ENCODE results near the gene OSBPL9.

The OSBPL9 gene

DNA sequence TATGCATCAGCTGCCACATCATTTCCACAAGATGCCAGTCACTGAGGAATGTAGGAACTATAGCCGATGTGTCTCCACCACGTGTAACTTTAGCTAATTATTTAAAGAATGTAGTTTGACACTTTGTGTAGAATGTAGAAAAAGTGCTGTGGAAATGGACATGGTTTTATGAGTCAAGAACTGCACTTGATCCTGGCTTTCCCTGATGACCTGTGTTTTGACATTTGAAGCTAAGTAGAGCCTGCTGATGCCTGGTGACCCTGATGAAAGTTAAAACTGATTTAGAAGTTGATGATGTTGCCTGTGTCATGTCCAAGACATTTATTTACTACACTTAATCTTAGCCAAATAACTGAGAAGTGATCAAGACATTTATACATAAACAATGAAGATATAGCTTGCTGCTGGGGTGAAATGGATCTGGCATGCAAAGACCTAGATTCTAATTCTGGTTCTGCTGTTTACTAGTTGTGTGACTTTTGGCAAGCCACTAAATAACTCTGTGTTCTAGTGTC lies 4.4 kb upstream of the OSBPL9 start:
- Histone ChIP-seq H3K9me3 (ENCODE audit: control insufficient read depth, low read length) (no peaks in the 10 kb centered on the region), H3K4me3 (ENCODE audit: low read length) (no peak overlapping the region), H3K9ac (ENCODE audit: low read length) (no peak overlapping the region), H3K4me1 (ENCODE audit: control insufficient read depth, insufficient read depth, low read length) (no peaks in the 10 kb centered on the region), H3K27me3 (ENCODE audit: control insufficient read depth, insufficient read depth, low read length) (no peaks in the 10 kb centered on the region), H3K36me3 (ENCODE audit: control insufficient read depth, insufficient read depth, low read length) (no peaks in the 10 kb centered on the region)

DNA sequence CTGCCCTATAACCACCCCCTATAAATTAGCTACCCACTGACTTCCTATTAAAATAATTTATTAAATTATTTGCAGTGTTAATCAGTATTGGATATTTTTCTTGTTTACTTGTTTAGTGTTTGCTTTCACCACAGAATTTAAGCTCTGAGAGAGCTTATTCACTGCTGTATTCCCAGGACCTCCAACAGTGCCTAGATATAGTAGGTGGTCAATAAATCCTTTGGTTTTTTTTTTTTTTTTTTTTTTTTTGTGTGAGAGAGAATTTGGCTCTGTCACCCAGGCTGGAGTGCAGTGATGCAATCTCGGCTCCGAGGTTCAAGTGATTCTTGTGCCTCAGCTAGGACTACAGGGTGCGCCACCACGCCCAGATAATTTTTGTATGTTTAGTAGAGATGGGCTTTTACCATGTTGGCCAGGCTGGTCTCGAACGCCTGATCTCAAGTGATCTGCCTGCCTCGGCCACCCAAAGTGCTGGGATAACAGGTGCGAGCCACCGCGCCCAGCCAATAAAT lies 1.1 kb upstream of the OSBPL9 start:
- peaks cover 7% of the 10 kb centered on the region for H3K4me1 ChIP-seq (ENCODE audit: control insufficient read depth, insufficient read depth, low read length)
- H3K36me3 ChIP-seq (ENCODE audit: control insufficient read depth, insufficient read depth, low read length), result no peaks in the 10 kb centered on the region
- H3K9ac ChIP-seq (ENCODE audit: low read length), result no peak overlapping the region
- H3K4me3 ChIP-seq (ENCODE audit: low read length), result no peak overlapping the region
- H3K27me3 ChIP-seq (ENCODE audit: control insufficient read depth, insufficient read depth, low read length), result no peaks in the 10 kb centered on the region
- H3K9me3 ChIP-seq (ENCODE audit: control insufficient read depth, low read length), result no peaks in the 10 kb centered on the region

GRCh38 chr1:51616490-51616889 lies 402 bp upstream of the OSBPL9 start:
- H3K9me3 ChIP-seq (ENCODE audit: control insufficient read depth, low read length), result no peaks in the 10 kb centered on the region
- H3K27me3 ChIP-seq (ENCODE audit: control insufficient read depth, insufficient read depth, low read length), result no peaks in the 10 kb centered on the region
- H3K9ac ChIP-seq (ENCODE audit: low read length), result no peak overlapping the region
- H3K4me1 ChIP-seq (ENCODE audit: control insufficient read depth, insufficient read depth, low read length), result peaks cover 7% of the 10 kb centered on the region
- no peaks in the 10 kb centered on the region for H3K36me3 ChIP-seq (ENCODE audit: control insufficient read depth, insufficient read depth, low read length)
- no peak overlapping the region for H3K4me3 ChIP-seq (ENCODE audit: low read length)

DNA sequence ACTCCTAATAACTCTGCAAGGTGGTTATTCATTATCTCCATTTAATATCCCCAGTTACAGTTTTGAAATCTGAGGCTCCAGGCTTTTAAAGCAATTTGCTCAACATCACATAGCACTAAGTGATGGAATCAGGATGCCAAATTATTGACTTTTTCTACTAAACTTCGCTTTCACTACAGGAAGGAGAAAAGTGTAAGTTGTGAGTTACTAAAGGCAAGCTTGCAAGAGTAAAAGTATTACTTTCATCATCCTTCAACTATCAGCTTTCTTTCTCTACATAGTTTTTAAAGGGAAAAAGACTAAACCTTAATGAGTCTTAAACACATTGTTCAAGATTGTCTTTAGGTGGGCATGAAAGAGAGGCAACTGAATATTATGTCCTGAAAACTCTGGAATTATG lies 1.8 kb downstream of the OSBPL9 start:
- Histone ChIP-seq H3K27me3 (ENCODE audit: control insufficient read depth, insufficient read depth, low read length) (no peaks in the 10 kb centered on the region), H3K36me3 (ENCODE audit: control insufficient read depth, insufficient read depth, low read length) (no peaks in the 10 kb centered on the region), H3K4me3 (ENCODE audit: low read length) (no peak overlapping the region), H3K9me3 (ENCODE audit: control insufficient read depth, low read length) (no peaks in the 10 kb centered on the region), H3K9ac (ENCODE audit: low read length) (no peak overlapping the region), H3K4me1 (ENCODE audit: control insufficient read depth, insufficient read depth, low read length) (peaks cover 16% of the 10 kb centered on the region)

- Histone ChIP-seq H3K27me3 (ENCODE audit: control insufficient read depth, insufficient read depth, low read length) (no peaks in the 10 kb centered on the region), H3K9ac (ENCODE audit: low read length) (no peak overlapping the region), H3K4me1 (ENCODE audit: control insufficient read depth, insufficient read depth, low read length) (peaks cover 16% of the 10 kb centered on the region), H3K36me3 (ENCODE audit: control insufficient read depth, insufficient read depth, low read length) (no peaks in the 10 kb centered on the region), H3K9me3 (ENCODE audit: control insufficient read depth, low read length) (no peaks in the 10 kb centered on the region), H3K4me3 (ENCODE audit: low read length) (no peak overlapping the region)
Observed at GRCh38 chr1:51620470-51620869, 3.6 kb downstream of the OSBPL9 start.

GRCh38 chr1:51621161-51621560 lies 4.3 kb downstream of the OSBPL9 start:
- Histone ChIP-seq H3K9me3 (ENCODE audit: control insufficient read depth, low read length) (no peaks in the 10 kb centered on the region), H3K4me1 (ENCODE audit: control insufficient read depth, insufficient read depth, low read length) (peaks cover 16% of the 10 kb centered on the region), H3K4me3 (ENCODE audit: low read length) (no peak overlapping the region), H3K36me3 (ENCODE audit: control insufficient read depth, insufficient read depth, low read length) (no peaks in the 10 kb centered on the region), H3K27me3 (ENCODE audit: control insufficient read depth, insufficient read depth, low read length) (no peaks in the 10 kb centered on the region), H3K9ac (ENCODE audit: low read length) (no peak overlapping the region)

GRCh38 chr1:51621841-51622454 lies 5.1 kb downstream of the OSBPL9 start:
- no peaks in the 10 kb centered on the region for H3K36me3 ChIP-seq (ENCODE audit: control insufficient read depth, insufficient read depth, low read length)
- peaks cover 16% of the 10 kb centered on the region for H3K4me1 ChIP-seq (ENCODE audit: control insufficient read depth, insufficient read depth, low read length)
- H3K9me3 ChIP-seq (ENCODE audit: control insufficient read depth, low read length), result no peaks in the 10 kb centered on the region
- H3K9ac ChIP-seq (ENCODE audit: low read length), result no peak overlapping the region
- H3K4me3 ChIP-seq (ENCODE audit: low read length), result no peak overlapping the region
- no peaks in the 10 kb centered on the region for H3K27me3 ChIP-seq (ENCODE audit: control insufficient read depth, insufficient read depth, low read length)

DNA sequence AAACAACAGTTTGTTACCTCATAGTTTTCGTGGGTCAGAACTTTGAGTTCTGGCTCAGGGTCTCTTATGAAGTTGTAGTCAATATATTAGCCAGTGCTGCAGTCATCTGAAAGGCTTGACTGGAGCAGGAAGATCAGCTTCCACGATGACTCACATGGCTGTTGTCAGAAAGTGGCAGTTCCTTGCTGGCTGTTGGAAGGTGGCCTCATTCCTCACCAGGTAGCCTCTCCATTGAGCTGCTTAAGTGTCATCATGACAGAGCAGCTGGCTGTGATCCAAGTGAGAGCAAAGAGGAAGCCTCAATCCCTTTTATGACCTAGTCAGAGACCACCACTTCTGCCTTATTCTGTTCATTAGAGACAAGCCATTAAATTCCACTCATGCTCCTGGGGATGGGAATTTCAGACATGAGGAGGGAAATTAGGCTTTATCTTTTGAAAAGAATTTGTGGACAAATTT lies 5.6 kb downstream of the OSBPL9 start:
- no peaks in the 10 kb centered on the region for H3K36me3 ChIP-seq (ENCODE audit: control insufficient read depth, insufficient read depth, low read length)
- H3K9ac ChIP-seq (ENCODE audit: low read length), result no peak overlapping the region
- H3K4me3 ChIP-seq (ENCODE audit: low read length), result no peak overlapping the region
- no peaks in the 10 kb centered on the region for H3K9me3 ChIP-seq (ENCODE audit: control insufficient read depth, low read length)
- H3K27me3 ChIP-seq (ENCODE audit: control insufficient read depth, insufficient read depth, low read length), result no peaks in the 10 kb centered on the region
- H3K4me1 ChIP-seq (ENCODE audit: control insufficient read depth, insufficient read depth, low read length), result peaks cover 16% of the 10 kb centered on the region

- Histone ChIP-seq H3K4me3 (ENCODE audit: low read length) (no peak overlapping the region), H3K36me3 (ENCODE audit: control insufficient read depth, insufficient read depth, low read length) (no peaks in the 10 kb centered on the region), H3K4me1 (ENCODE audit: control insufficient read depth, insufficient read depth, low read length) (peaks cover 12% of the 10 kb centered on the region)
Observed at GRCh38 chr1:51623025-51623424, 6.1 kb downstream of the OSBPL9 start.

GRCh38 chr1:51623450-51623849 lies 6.6 kb downstream of the OSBPL9 start:
- H3K9me3 ChIP-seq (ENCODE audit: control insufficient read depth, low read length), result no peaks in the 10 kb centered on the region
- peaks cover 9% of the 10 kb centered on the region for H3K4me1 ChIP-seq (ENCODE audit: control insufficient read depth, insufficient read depth, low read length)
- H3K4me3 ChIP-seq (ENCODE audit: low read length), result no peak overlapping the region
- no peaks in the 10 kb centered on the region for H3K27me3 ChIP-seq (ENCODE audit: control insufficient read depth, insufficient read depth, low read length)
- H3K9ac ChIP-seq (ENCODE audit: low read length), result no peak overlapping the region
- H3K36me3 ChIP-seq (ENCODE audit: control insufficient read depth, insufficient read depth, low read length), result no peaks in the 10 kb centered on the region

More at GRCh38 chr1:51623025-51623424, 6.1 kb downstream of the OSBPL9 start:
- Histone ChIP-seq H3K9ac (ENCODE audit: low read length) (no peak overlapping the region), H3K27me3 (ENCODE audit: control insufficient read depth, insufficient read depth, low read length) (no peaks in the 10 kb centered on the region), H3K9me3 (ENCODE audit: control insufficient read depth, low read length) (no peaks in the 10 kb centered on the region)

DNA sequence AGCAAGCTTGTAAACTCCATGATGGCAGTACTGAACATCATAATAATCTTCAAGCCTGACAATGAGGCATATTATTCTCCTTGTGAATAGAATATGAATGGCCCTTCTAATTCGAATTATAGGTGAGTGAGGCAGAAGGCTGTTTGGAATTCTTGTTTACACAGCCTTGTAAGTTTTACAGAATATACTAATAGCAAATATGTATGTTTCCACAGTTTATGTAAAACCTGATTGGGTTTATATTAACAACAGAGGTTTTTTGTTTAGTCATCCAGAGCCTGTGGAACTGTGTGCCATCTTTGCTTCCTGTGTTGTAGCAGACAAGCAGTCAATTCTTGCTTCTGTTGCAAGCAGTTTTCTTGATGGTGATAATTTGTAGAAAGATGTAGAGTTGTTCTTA lies 8.0 kb downstream of the OSBPL9 start:
- Histone ChIP-seq H3K9me3 (ENCODE audit: control insufficient read depth, low read length) (no peaks in the 10 kb centered on the region), H3K27me3 (ENCODE audit: control insufficient read depth, insufficient read depth, low read length) (no peaks in the 10 kb centered on the region), H3K36me3 (ENCODE audit: control insufficient read depth, insufficient read depth, low read length) (no peaks in the 10 kb centered on the region), H3K9ac (ENCODE audit: low read length) (no peak overlapping the region), H3K4me3 (ENCODE audit: low read length) (no peak overlapping the region), H3K4me1 (ENCODE audit: control insufficient read depth, insufficient read depth, low read length) (peaks cover 9% of the 10 kb centered on the region)

GRCh38 chr1:51627672-51628071 lies 10.8 kb downstream of the OSBPL9 start:
- H3K27me3 ChIP-seq (ENCODE audit: control insufficient read depth, insufficient read depth, low read length), result no peaks in the 10 kb centered on the region
- H3K36me3 ChIP-seq (ENCODE audit: control insufficient read depth, insufficient read depth, low read length), result no peaks in the 10 kb centered on the region
- no peaks in the 10 kb centered on the region for H3K4me1 ChIP-seq (ENCODE audit: control insufficient read depth, insufficient read depth, low read length)
- no peak overlapping the region for H3K4me3 ChIP-seq (ENCODE audit: low read length)
- no peaks in the 10 kb centered on the region for H3K9me3 ChIP-seq (ENCODE audit: control insufficient read depth, low read length)
- H3K9ac ChIP-seq (ENCODE audit: low read length), result no peak overlapping the region

Measured in mucosa of stomach (tissue), 1 donor.